ENCODE measurements around the gene ZSWIM8.

ZSWIM8 gene

DNA sequence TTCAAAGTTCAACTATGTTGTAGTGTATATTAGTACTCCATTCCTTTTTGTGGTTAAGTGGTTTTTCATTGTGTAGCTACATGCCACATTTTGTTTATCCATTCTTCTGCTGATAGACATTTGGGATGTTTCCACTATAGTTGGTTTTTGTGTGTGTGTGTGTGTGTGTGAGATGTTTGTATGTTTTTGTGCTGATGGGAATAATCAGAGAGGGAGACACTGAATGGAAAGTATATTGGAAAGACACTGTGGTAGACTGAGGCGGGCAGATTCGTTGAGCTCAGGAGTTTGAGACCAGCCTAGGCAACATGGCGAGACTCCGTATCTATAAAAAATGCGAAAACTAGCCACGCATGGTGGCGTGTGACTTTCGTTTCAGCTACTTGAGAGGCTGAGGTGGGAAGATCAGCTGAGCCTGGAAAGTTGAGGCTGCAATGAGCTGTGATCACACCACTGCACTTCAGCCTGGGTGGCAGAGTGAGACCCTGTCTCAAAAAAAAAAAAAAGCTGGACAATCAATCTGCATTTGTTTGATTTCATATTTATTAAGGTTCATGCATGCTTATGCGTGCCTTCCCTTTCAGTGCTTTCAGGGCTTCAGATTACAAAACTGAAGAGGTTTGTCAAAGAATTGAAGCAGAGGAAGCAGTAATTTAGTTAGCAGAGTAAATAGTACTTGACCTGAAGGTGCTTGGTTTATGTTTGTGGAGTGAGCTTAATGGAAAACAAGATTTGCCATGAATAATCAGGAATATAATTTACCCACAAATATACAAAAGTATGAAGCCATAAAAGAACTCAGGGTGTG, 26.5 kb upstream of the ZSWIM8 start:
- Histone ChIP-seq H3K4me3 (ENCODE audit: low read depth, low read length) (no peak overlapping the region), H3K4me1 (ENCODE audit: control insufficient read depth, insufficient read depth, low read length) (no peaks in the 10 kb centered on the region), H3K9ac (ENCODE audit: low read depth, low read length) (no peak overlapping the region), H3K36me3 (ENCODE audit: control insufficient read depth, insufficient read depth, low read length) (peaks cover 49% of the 10 kb centered on the region), H3K27ac (ENCODE audit: low read depth, low read length) (no peak overlapping the region), H3K9me3 (ENCODE audit: control insufficient read depth, insufficient read depth, low read length) (no peaks in the 10 kb centered on the region), H3K27me3 (ENCODE audit: control insufficient read depth, insufficient read depth, low read length) (no peaks in the 10 kb centered on the region)

DNA sequence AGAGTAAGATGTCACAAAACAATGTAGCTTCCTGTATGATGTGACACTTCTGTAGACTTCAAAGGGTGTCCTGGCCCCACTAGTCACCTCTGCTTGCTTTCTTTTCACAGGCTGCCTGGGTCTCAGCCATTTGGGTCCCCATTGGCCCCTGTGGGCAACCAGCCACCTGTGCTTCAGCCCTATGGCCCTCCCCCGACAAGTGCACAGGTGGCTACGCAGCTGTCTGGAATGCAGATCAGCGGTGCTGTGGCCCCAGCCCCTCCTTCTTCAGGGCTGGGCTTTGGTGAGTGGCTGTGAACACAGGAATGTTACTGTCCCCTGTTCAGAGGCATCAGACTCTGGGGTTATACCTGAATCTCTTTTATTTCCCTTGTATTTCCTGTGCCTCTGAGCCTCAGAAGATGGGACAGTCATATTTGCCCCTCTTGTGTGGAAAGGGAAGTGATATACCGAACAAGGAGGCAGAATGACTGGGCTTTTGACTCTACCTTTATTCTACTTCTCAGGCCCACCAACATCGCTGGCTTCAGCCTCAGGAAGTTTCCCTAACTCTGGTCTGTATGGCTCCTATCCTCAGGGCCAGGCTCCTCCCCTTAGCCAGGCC, 25.8 kb upstream of the ZSWIM8 start:
- H3K9ac ChIP-seq (ENCODE audit: low read depth, low read length): no peak overlapping the region
- peaks cover 53% of the 10 kb centered on the region for H3K36me3 ChIP-seq (ENCODE audit: control insufficient read depth, insufficient read depth, low read length)

DNA sequence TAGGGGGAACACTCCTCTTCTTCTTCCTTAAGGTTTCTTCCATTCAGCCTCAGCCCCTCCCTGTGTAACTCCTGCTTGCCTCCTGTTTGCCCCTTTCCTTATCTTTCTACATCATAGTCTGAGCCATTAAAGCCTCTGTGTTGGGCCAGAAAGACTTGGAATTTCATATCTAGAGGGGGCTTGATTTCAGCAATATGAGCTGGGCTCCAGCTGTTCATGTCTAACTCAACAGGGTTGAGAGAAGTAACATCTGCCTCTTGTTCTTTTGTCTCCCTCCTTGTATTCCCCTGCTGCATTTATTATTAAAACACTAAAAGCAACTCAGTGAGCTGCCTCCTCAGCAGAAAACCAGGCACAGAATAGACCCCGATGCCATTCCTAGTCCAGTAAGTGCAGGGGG, 23.6 kb upstream of the ZSWIM8 start:
- peaks cover 75% of the 10 kb centered on the region for H3K36me3 ChIP-seq (ENCODE audit: control insufficient read depth, insufficient read depth, low read length)

More for the DNA sequence above, 25.8 kb upstream of the ZSWIM8 start:
- Histone ChIP-seq H3K27me3 (ENCODE audit: control insufficient read depth, insufficient read depth, low read length) (no peaks in the 10 kb centered on the region), H3K9me3 (ENCODE audit: control insufficient read depth, insufficient read depth, low read length) (no peaks in the 10 kb centered on the region), H3K4me1 (ENCODE audit: control insufficient read depth, insufficient read depth, low read length) (no peaks in the 10 kb centered on the region), H3K27ac (ENCODE audit: low read depth, low read length) (no peak overlapping the region), H3K4me3 (ENCODE audit: low read depth, low read length) (no peak overlapping the region)

DNA sequence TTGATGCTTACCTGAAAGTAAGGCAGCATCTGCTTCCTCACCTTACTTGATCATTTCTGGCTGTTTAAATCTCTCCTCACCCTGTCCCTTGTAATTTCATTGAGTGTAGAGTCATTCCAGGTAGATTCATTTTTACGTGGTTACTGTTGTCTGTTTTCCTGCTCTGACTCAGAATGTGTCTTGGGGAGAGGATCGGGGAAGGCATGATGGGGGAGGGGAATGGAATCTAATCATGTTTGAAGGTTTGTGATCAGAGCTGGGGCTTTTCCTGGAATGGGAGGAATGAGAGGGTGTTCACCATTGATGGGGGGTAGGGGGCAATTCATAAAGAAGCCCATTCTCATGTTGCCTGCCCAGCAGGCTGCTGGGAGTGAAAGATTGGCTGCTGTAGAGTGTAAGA, 22.5 kb upstream of the ZSWIM8 start:
- Histone ChIP-seq H3K9me3 (ENCODE audit: control insufficient read depth, insufficient read depth, low read length) (no peaks in the 10 kb centered on the region), H3K4me1 (ENCODE audit: control insufficient read depth, insufficient read depth, low read length) (no peaks in the 10 kb centered on the region), H3K9ac (ENCODE audit: low read depth, low read length) (no peak overlapping the region), H3K27me3 (ENCODE audit: control insufficient read depth, insufficient read depth, low read length) (no peaks in the 10 kb centered on the region), H3K4me3 (ENCODE audit: low read depth, low read length) (no peak overlapping the region), H3K36me3 (ENCODE audit: control insufficient read depth, insufficient read depth, low read length) (peaks cover 86% of the 10 kb centered on the region), H3K27ac (ENCODE audit: low read depth, low read length) (no peak overlapping the region)

More for the DNA sequence above, 23.6 kb upstream of the ZSWIM8 start:
- no peak overlapping the region for H3K4me3 ChIP-seq (ENCODE audit: low read depth, low read length)
- no peaks in the 10 kb centered on the region for H3K9me3 ChIP-seq (ENCODE audit: control insufficient read depth, insufficient read depth, low read length)
- H3K27me3 ChIP-seq (ENCODE audit: control insufficient read depth, insufficient read depth, low read length): no peaks in the 10 kb centered on the region
- H3K27ac ChIP-seq (ENCODE audit: low read depth, low read length): no peak overlapping the region
- H3K4me1 ChIP-seq (ENCODE audit: control insufficient read depth, insufficient read depth, low read length): no peaks in the 10 kb centered on the region
- no peak overlapping the region for H3K9ac ChIP-seq (ENCODE audit: low read depth, low read length)

DNA sequence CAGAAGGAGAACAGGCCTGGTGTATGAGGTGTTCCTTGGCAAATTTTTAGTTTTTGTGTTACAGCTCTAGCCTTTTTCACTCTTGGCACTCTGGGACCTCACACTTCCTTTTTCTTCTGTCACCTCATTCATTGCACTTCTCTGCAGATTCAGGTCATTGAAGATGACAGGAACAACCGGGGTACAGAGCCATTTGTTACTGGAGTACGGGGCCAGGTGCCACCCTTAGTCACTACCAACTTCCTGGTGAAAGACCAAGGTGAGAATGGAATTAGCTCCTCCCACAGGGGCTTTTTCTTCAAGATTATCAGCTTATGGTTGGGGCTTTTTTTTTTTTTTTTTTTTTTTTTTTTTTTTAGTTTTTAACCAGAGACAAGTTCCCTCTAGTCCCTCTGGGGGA, 22.1 kb upstream of the ZSWIM8 start:
- no peak overlapping the region for H3K4me3 ChIP-seq (ENCODE audit: low read depth, low read length)
- H3K9me3 ChIP-seq (ENCODE audit: control insufficient read depth, insufficient read depth, low read length): no peaks in the 10 kb centered on the region
- no peak overlapping the region for H3K9ac ChIP-seq (ENCODE audit: low read depth, low read length)
- H3K27me3 ChIP-seq (ENCODE audit: control insufficient read depth, insufficient read depth, low read length): no peaks in the 10 kb centered on the region
- peaks cover 89% of the 10 kb centered on the region for H3K36me3 ChIP-seq (ENCODE audit: control insufficient read depth, insufficient read depth, low read length)
- no peaks in the 10 kb centered on the region for H3K4me1 ChIP-seq (ENCODE audit: control insufficient read depth, insufficient read depth, low read length)
- H3K27ac ChIP-seq (ENCODE audit: low read depth, low read length): no peak overlapping the region

DNA sequence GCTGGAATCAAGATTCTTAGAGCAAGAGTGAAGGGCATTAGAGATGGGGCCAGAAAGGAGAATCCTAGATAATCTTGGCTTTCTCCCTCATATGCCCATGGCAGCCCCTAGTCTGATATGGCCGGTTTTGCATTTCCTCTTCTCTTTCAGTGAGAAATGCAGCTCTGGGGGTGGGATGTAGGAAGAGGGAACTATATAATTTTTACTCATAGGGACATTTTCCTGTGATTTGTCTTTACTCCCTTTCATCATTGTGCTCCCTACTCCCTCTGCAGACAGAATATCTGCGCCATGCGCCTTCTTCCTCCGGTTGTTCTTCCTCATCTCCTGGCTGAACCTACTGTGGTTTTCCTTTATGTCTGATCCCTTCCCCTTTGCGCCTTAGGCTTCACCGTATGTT, 20.3 kb upstream of the ZSWIM8 start:
- no peaks in the 10 kb centered on the region for H3K9me3 ChIP-seq (ENCODE audit: control insufficient read depth, insufficient read depth, low read length)
- H3K27me3 ChIP-seq (ENCODE audit: control insufficient read depth, insufficient read depth, low read length): no peaks in the 10 kb centered on the region
- no peak overlapping the region for H3K4me3 ChIP-seq (ENCODE audit: low read depth, low read length)
- no peak overlapping the region for H3K27ac ChIP-seq (ENCODE audit: low read depth, low read length)
- H3K4me1 ChIP-seq (ENCODE audit: control insufficient read depth, insufficient read depth, low read length): no peaks in the 10 kb centered on the region
- H3K9ac ChIP-seq (ENCODE audit: low read depth, low read length): no peak overlapping the region
- H3K36me3 ChIP-seq (ENCODE audit: control insufficient read depth, insufficient read depth, low read length): peaks cover 94% of the 10 kb centered on the region

DNA sequence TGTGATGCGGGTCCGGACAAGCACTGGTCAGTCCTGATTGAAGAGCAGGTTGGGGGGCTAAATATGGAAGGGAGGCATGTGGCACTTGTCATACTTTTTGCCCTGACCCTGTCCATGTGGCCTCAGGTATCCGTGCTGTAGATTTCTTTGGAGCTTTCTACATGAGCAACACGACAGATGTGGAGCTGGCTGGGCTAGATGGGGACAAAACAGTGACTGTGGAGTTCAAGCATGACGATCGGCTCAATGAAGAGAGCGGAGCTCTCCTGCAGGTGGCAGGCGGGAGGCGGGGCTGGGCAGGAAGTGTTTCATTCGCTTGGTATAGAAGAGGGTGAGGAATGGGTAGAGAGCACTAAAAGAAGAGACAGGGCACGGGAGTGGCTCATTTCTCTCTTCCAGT, 16.5 kb upstream of the ZSWIM8 start:
- Histone ChIP-seq H3K4me1 (ENCODE audit: control insufficient read depth, insufficient read depth, low read length) (peaks cover 6% of the 10 kb centered on the region; the same call in 1 of the 2 replicates), H3K36me3 (ENCODE audit: control insufficient read depth, insufficient read depth, low read length) (peaks cover 71% of the 10 kb centered on the region), H3K4me3 (ENCODE audit: low read depth, low read length) (no peak overlapping the region), H3K9me3 (ENCODE audit: control insufficient read depth, insufficient read depth, low read length) (no peaks in the 10 kb centered on the region), H3K27ac (ENCODE audit: low read depth, low read length) (no peak overlapping the region), H3K9ac (ENCODE audit: low read depth, low read length) (no peak overlapping the region), H3K27me3 (ENCODE audit: control insufficient read depth, insufficient read depth, low read length) (no peaks in the 10 kb centered on the region)

DNA sequence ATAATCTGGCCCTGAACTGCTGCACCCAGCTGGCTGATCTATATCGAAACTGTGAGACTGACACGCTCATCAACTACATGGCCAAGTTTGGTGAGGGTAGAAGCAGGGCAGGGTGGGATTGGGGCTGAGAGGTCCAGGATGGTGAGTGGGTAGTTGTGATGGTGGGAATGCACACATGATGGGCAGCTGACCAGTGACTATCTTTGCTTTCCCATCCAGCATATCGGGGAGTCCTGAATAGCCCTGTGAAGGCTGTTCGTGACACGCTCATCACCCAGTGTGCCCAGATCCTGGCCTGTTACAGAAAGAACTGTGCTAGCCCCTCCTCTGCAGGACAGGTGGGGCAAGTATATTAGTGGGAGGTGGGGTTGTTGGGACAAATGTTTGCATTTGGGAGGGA, 16.0 kb upstream of the ZSWIM8 start:
- H3K4me1 ChIP-seq (ENCODE audit: control insufficient read depth, insufficient read depth, low read length): peaks cover 6% of the 10 kb centered on the region; the same call in 1 of the 2 replicates
- H3K9ac ChIP-seq (ENCODE audit: low read depth, low read length): no peak overlapping the region
- H3K4me3 ChIP-seq (ENCODE audit: low read depth, low read length): no peak overlapping the region
- H3K27me3 ChIP-seq (ENCODE audit: control insufficient read depth, insufficient read depth, low read length): no peaks in the 10 kb centered on the region
- H3K9me3 ChIP-seq (ENCODE audit: control insufficient read depth, insufficient read depth, low read length): no peaks in the 10 kb centered on the region
- peaks cover 68% of the 10 kb centered on the region for H3K36me3 ChIP-seq (ENCODE audit: control insufficient read depth, insufficient read depth, low read length)
- no peak overlapping the region for H3K27ac ChIP-seq (ENCODE audit: low read depth, low read length)

DNA sequence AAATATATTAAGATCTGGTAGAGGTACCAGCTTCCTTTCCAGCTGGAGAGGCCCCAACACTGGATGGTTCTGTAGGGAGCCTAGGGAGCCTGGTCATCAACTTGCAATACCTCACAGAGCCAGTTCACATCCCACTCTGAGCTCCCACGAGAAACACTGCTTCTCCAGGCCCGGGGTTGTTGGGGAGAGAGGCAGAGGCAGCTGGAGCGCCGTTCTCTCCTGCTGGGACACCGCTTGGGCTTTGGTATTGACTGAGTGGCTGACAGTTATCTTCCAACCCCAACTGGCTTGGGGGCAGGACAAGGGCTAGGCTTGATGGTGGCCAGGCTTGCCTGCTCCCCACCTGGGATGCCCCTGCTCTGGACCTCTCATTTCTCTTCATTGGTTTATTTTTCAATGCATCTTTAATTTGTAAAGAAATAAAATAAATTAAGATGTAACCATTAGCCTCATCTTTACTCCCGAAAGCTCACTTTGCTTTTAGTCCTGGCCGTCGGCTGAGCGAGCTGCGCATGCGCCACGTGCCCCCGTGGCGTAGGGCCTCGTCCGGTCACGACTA, 13.6 kb upstream of the ZSWIM8 start:
- H3K9me3 ChIP-seq (ENCODE audit: control insufficient read depth, insufficient read depth, low read length): no peaks in the 10 kb centered on the region
- peak overlapping the region; percentile 78 for H3K4me3 ChIP-seq (ENCODE audit: low read depth, low read length)
- H3K4me1 ChIP-seq (ENCODE audit: control insufficient read depth, insufficient read depth, low read length): peaks cover 6% of the 10 kb centered on the region; the same call in 1 of the 2 replicates
- peaks cover 61% of the 10 kb centered on the region for H3K36me3 ChIP-seq (ENCODE audit: control insufficient read depth, insufficient read depth, low read length)
- peak overlapping the region; percentile 80 for H3K27ac ChIP-seq (ENCODE audit: low read depth, low read length)
- peak overlapping the region; percentile 81; the same call in 1 of the 2 replicates for H3K9ac ChIP-seq (ENCODE audit: low read depth, low read length)
- no peaks in the 10 kb centered on the region for H3K27me3 ChIP-seq (ENCODE audit: control insufficient read depth, insufficient read depth, low read length)

DNA sequence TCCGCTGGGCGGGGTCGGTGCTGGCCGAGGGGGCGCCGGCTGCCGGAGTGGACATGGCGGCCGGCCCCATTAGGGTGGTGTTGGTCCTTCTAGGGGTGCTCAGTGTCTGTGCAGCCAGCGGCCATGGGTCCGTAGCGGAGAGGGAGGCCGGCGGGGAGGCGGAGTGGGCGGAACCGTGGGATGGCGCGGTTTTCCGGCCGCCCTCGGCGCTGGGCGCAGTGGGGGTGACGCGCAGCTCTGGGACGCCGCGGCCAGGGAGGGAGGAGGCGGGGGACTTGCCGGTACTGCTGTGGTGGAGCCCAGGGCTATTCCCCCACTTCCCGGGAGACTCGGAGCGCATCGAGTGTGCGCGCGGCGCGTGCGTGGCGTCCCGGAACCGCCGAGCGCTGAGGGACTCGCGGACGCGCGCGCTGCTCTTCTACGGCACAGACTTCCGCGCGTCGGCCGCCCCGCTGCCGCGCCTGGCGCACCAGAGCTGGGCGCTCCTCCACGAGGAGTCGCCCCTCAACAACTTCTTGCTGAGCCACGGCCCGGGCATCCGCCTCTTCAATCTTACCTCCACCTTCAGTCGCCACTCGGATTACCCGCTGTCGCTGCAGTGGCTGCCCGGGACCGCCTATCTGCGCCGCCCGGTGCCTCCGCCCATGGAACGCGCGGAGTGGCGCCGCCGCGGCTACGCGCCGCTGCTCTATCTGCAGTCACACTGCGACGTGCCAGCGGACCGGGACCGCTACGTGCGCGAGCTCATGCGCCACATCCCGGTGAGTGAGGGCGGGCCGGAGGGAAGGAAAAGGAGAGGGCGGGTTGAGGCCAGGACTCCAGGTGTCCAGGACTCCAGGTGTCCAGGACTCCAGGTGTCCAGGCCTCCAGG, 12.9 kb upstream of the ZSWIM8 start:
- peaks cover 58% of the 10 kb centered on the region for H3K36me3 ChIP-seq (ENCODE audit: control insufficient read depth, insufficient read depth, low read length)
- peak overlapping the region; percentile 80 for H3K27ac ChIP-seq (ENCODE audit: low read depth, low read length)
- H3K4me1 ChIP-seq (ENCODE audit: control insufficient read depth, insufficient read depth, low read length): peaks cover 6% of the 10 kb centered on the region; the same call in 1 of the 2 replicates
- peak overlapping the region; percentile 78 for H3K4me3 ChIP-seq (ENCODE audit: low read depth, low read length)
- peak overlapping the region; percentile 81 for H3K9ac ChIP-seq (ENCODE audit: low read depth, low read length)
- H3K27me3 ChIP-seq (ENCODE audit: control insufficient read depth, insufficient read depth, low read length): no peaks in the 10 kb centered on the region
- no peaks in the 10 kb centered on the region for H3K9me3 ChIP-seq (ENCODE audit: control insufficient read depth, insufficient read depth, low read length)
